C4-2B (cell line): Measurements from ENCODE around the gene SYT7.

Source experiments
- CTCF ChIP-seq: fragments of 450-650 bp; conservative IDR thresholded peaks from 2 replicates; pipeline ENCODE4 v1.5.1; 2017; ENCODE audit warnings: mild to moderate bottlenecking
- ZFX ChIP-seq: fragments of 450-650 bp; IDR thresholded peaks from 2 replicates; pipeline ENCODE4 v1.6.1; 2017

- TF ChIP-seq CTCF (no peak), ZFX (no peak)
These were observed 38.2 kb downstream of the SYT7 start for GRCh38 chr11:61542705-61543104.
